HepG2 (cell line): ENCODE data around the gene MAPK12. TPM values are rescaled to one million over a fixed set of nuclear protein-coding genes. Genes with fewer than 3 reads are reported as not detected.

Source experiments
- ATAC-seq: fragments of 200-7000 bp; cut with Tn5 transposase; 3 replicates; pipeline ENCODE4 v1.9.1; 2020; ENCODE audit warnings: mild to moderate bottlenecking, moderate library complexity
- BruUV-seq: library from RNA; stranded (reverse); fragments of 400-500 nt; replicated peaks from 2 replicates; lab custom pipeline; 2021; lab: Mats Ljungman, UMichigan
- CTCF ChIA-PET: fragments of 300-600 bp; formaldehyde crosslinking; extraction: SDS; loops from one replicate; lab custom pipeline; 2021; ENCODE audit warnings: low total read pairs, inconsistent platforms, low intra/inter-chr PET ratio; lab: Yijun Ruan, JAX
- POLR2A ChIA-PET: fragments of 350-600 bp; sonication (Branson Sonifier 250); formaldehyde crosslinking; loops from one replicate; lab custom pipeline; 2020; ENCODE audit warnings: antibody characterized with exemption, inconsistent platforms; lab: Yijun Ruan, JAX
- DNase-seq: peaks from one replicate; pipeline ENCODE4 v3.0.0-alpha.2; 2015; ENCODE audit warnings: low spot score
- FAIRE-seq: peaks from 3 replicates; lab custom pipeline; 2011; peaks lifted over from hg19 to GRCh38; lab: Jason Lieb, UNC
- H2AFZ ChIP-seq: one replicate; pipeline ENCODE4 v1.6.1; 2011; ENCODE audit warnings: low read length, inconsistent platforms
- H3K27ac ChIP-seq: fragments of 300-600 bp; 3 replicates; pipeline ENCODE4 v1.8.0; 2011; ENCODE audit warnings: mixed run types, mild to moderate bottlenecking, mixed read lengths, low read length, inconsistent platforms; ENCODE audit not compliant: insufficient read depth; ENCODE audit errors: extremely low read length
- H3K27me3 ChIP-seq, 2 experiments: fragments of 200-600 bp in 1 of 2; 2 replicates in 1 of 2; 3 replicates in 1 of 2; pipeline versions ENCODE4 v1.6.0 to v1.8.0; 2011; ENCODE audit warnings: low read length in 2 of 2, mild to moderate bottlenecking in 2 of 2, moderate library complexity in 2 of 2, inconsistent platforms in 1 of 2; ENCODE audit not compliant: insufficient read depth in 2 of 2, control insufficient read depth in 1 of 2
- H3K36me3 ChIP-seq, 2 experiments: fragments of 200-600 bp in 1 of 2; replicated peaks in 1 of 2; 2 replicates in 1 of 2; 3 replicates in 1 of 2; pipeline versions ENCODE4 v1.5.1 to v1.8.0; 2011; ENCODE audit warnings: low read length in 2 of 2, inconsistent platforms in 1 of 2; ENCODE audit not compliant: insufficient read depth in 2 of 2, control insufficient read depth in 1 of 2
- H3K4me1 ChIP-seq: 2 replicates; pipeline ENCODE4 v1.5.1; 2012; ENCODE audit warnings: low read length, inconsistent platforms; ENCODE audit not compliant: insufficient read depth
- H3K4me2 ChIP-seq: 2 replicates; pipeline ENCODE4 v1.6.0; 2011; ENCODE audit warnings: low read depth, low read length, inconsistent platforms
- H3K4me3 ChIP-seq, 3 experiments: fragments of 200-600 bp in 1 of 3; sonication (generic), shearing (Covaris generic) in 1 of 3; replicated peaks in 1 of 3; 2 replicates each; pipeline ENCODE4 v1.5.1; 2011 to 2016; ENCODE audit warnings: low read length in 3 of 3, inconsistent platforms in 2 of 3, low read depth in 2 of 3, mild to moderate bottlenecking in 2 of 3, control low read depth in 1 of 3, mixed read lengths in 1 of 3; ENCODE audit not compliant: insufficient read depth in 1 of 3
- H3K79me2 ChIP-seq: one replicate; pipeline ENCODE4 v1.6.1; 2011; ENCODE audit warnings: low read length, inconsistent platforms; ENCODE audit not compliant: insufficient read depth
- H3K9ac ChIP-seq: 2 replicates; pipeline ENCODE4 v1.6.0; 2011; ENCODE audit warnings: mild to moderate bottlenecking, low read depth, low read length, inconsistent platforms; ENCODE audit not compliant: insufficient read depth
- H3K9me3 ChIP-seq: 2 replicates; pipeline ENCODE4 v1.5.1; 2012; ENCODE audit warnings: mild to moderate bottlenecking, low read length
- H4K20me1 ChIP-seq: 2 replicates; pipeline ENCODE4 v1.6.0; 2011; ENCODE audit warnings: inconsistent platforms, mild to moderate bottlenecking, low read length, moderate library complexity; ENCODE audit not compliant: insufficient read depth
- AKAP8 ChIP-seq: sonication (generic); formaldehyde crosslinking; IDR thresholded peaks from 2 replicates; pipeline ENCODE4 v1.5.1; 2020; ENCODE audit warnings: mild to moderate bottlenecking, missing genetic modification reagents
- CEBPG ChIP-seq: IDR thresholded peaks from 2 replicates; pipeline ENCODE4 v1.6.1; 2016
- FOXJ3 ChIP-seq: sonication (generic); formaldehyde crosslinking; IDR thresholded peaks from 2 replicates; pipeline ENCODE4 v1.4.0; 2020; ENCODE audit warnings: missing genetic modification reagents, mild to moderate bottlenecking, borderline replicate concordance
- FOXK1 ChIP-seq: sonication (generic); formaldehyde crosslinking; IDR thresholded peaks from 2 replicates; pipeline ENCODE4 v1.4.0; 2020; ENCODE audit warnings: low read depth, missing genetic modification reagents, borderline replicate concordance
- GTF2F1 ChIP-seq: fragments of 150-350 bp; IDR thresholded peaks from 2 replicates; pipeline ENCODE4 v1.6.1; 2014; ENCODE audit warnings: low read length
- MAFG ChIP-seq: sonication (generic); formaldehyde crosslinking; IDR thresholded peaks from 2 replicates; pipeline ENCODE4 v1.5.1; 2020; ENCODE audit warnings: mild to moderate bottlenecking, missing genetic modification reagents
- YEATS4 ChIP-seq: sonication (generic); formaldehyde crosslinking; IDR thresholded peaks from 2 replicates; pipeline ENCODE4 v1.4.0; 2020; ENCODE audit warnings: missing genetic modification reagents, borderline replicate concordance
- ZNF317 ChIP-seq: sonication (generic); formaldehyde crosslinking; IDR thresholded peaks from 2 replicates; pipeline ENCODE4 v1.5.0; 2020; ENCODE audit warnings: mild to moderate bottlenecking, missing genetic modification reagents
- ZNF44 ChIP-seq: sonication (generic); formaldehyde crosslinking; IDR thresholded peaks from 2 replicates; pipeline ENCODE4 v1.5.1; 2020; ENCODE audit warnings: mild to moderate bottlenecking, missing genetic modification reagents
- ZNF790 ChIP-seq: sonication (generic); formaldehyde crosslinking; IDR thresholded peaks from 2 replicates; pipeline ENCODE4 v1.8.0; 2022; ENCODE audit warnings: missing genetic modification reagents, mild to moderate bottlenecking, borderline replicate concordance
- WGBS: methylation state at CpG from one replicate; pipeline ENCODE4 v1.1.6; 2017; ENCODE audit warnings: low lambda C conversion rate; 5-methylcytosine and 5-hydroxymethylcytosine counted together
- in situ Hi-C: cut with HindIII; loops from 2 replicates; pipeline ENCODE4 v1.10.0; 2017; ENCODE audit warnings: low pct_unique_long_range_greater_than_20kb; ENCODE audit not compliant: extremely low pct_ligation_motif_present
- intact Hi-C: fragments of 100-400 bp; cut with micrococcal nuclease; formaldehyde crosslinking; loops from one replicate; pipeline ENCODE4 v1.10.0; 2022; ENCODE audit not compliant: unreplicated experiment
- polyA plus RNA-seq, 8 experiments: library from polyadenylated mRNA; depleted of rRNA in 3 of 8; stranded (reverse) in 7 of 8; unstranded in 1 of 8; fragments of >200 nt; fragmentation: Illumina TruSeq in 4 of 8; extraction: Trizol in 4 of 8; gene quantifications; 2 replicates each; pipeline versions ENCODE4 v1.2.1 to v1.2.3, GENCODE V29; 2011 to 2016; ENCODE audit warnings: low read depth in 4 of 8, missing spikeins in 1 of 8, mixed read lengths in 1 of 8; ENCODE audit not compliant: insufficient read depth in 1 of 8
- total RNA-seq, 5 experiments: library from RNA; depleted of rRNA; stranded (reverse); fragments of >200 nt; fragmentation: Illumina TruSeq; extraction: Trizol; gene quantifications; 2 replicates each; pipeline ENCODE4 v1.2.3, GENCODE V29; 2016; ENCODE audit warnings: low read depth in 1 of 5
- TF ChIP-seq, protein P1 (sequence below): sonication (generic); formaldehyde crosslinking; IDR thresholded peaks from 2 replicates; pipeline ENCODE4 v1.4.0; 2020; ENCODE audit warnings: missing genetic modification reagents
- TF ChIP-seq, protein P2 (sequence below): sonication (generic); formaldehyde crosslinking; IDR thresholded peaks from 2 replicates; pipeline ENCODE4 v1.4.0; 2020; ENCODE audit warnings: mild to moderate bottlenecking, missing genetic modification reagents
- TF ChIP-seq, protein P3 (sequence below): IDR thresholded peaks from 2 replicates; pipeline ENCODE4 v1.6.1; 2016; ENCODE audit warnings: low read depth, control low read depth
- TF ChIP-seq, protein P4 (sequence below): sonication (generic); formaldehyde crosslinking; IDR thresholded peaks from 2 replicates; pipeline ENCODE4 v1.5.0; 2020; ENCODE audit warnings: mild to moderate bottlenecking, missing genetic modification reagents, borderline replicate concordance

Gene MAPK12
- total and polyA plus RNA-seq, 2 of the 13 experiments (the other 11 are each of a cell fraction or from before 2014, with no cell fraction given), result 22.2 to 23.3 TPM

DNA sequence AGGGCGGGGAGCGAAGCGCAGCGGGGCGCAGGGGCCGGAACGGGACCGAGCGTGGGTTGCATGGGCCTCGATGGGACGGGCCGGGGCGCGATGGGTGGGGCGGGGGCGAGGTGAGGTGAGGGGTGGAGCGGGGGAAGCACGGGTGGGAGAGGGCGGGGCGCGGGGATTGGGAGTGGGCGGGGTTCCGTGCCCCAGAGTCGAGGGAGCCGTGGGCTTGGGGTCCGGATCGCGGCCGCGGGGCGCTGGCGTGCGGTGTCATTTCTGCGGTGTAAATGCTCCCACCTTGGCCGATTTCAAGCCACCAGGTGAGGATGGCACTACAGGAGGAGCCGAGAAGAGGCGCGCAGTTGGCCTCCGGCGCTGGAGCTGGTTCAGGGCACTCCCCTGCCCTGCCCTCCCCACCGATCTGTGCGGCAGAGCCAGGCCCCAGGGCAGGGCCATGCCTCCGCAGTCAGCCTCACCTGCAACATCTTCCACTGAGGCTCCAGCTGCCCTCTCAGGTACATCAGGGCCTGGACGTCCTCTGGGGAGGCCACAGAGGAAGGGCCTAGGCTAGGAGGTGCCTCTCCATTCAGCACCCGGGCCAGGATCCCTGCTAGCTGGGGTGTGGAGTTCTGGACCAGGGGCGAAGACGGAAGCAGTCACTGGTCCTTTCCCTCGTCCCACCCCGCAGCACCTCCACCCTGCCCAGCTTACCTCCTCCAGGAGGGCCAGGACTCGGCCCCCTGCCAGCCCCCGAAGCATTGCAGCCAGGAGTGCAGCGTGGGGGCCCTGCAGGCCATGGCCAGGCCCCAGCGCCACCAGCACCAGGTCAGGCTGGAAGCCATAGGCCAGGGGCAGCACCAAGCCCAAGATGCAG lies 16.0 kb downstream of the MAPK12 start:
- WGBS, result 1% methylated on average over 19 of the region's 53 CpGs
- Histone ChIP-seq H3K9ac (peak overlapping the region; percentile 85), H3K4me3 (peak overlapping the region; percentile 77 to 98 (median 89)), H2AFZ (no peak overlapping the region), H3K36me3 (peaks cover 2 to 10% of the 10 kb centered on the region in 2 experiments; a peak in 3 of 5 replicates), H3K4me1 (peaks cover 42% of the 10 kb centered on the region), H3K27me3 (no peaks in the 10 kb centered on the region; a peak in 1 of 5 replicates), H3K4me2 (peak overlapping the region; percentile 89), H4K20me1 (peaks cover 12% of the 10 kb centered on the region), H3K79me2 (peaks cover 42% of the 10 kb centered on the region), H3K27ac (peak overlapping the region; percentile 77), H3K9me3 (no peaks in the 10 kb centered on the region)
- ATAC-seq (peak; percentile 10), FAIRE-seq (no peak), DNase-seq (no peak)
- CTCF ChIA-PET, result no interaction called here
- in situ Hi-C loops, result no loop called here
- TSS peak; percentile 59 for BruUV-seq
- POLR2A ChIA-PET, result interaction anchor here (1.2 kb wide), 1 partner anchor 48 kb away, joined by 3 read pairs; no protein-coding TSS in a partner anchor
- intact Hi-C loops, result loop anchor here (2.0 kb wide), 1 partner anchor 97 kb away; the partner anchor contains the start of gene PPP6R2
- TF ChIP-seq GTF2F1 (no peak), CEBPG (CRISPR knock-in tag) (no peak), ZNF317 (CRISPR knock-in tag) (0 out of 2 replicates have a peak, but pooled peaks have one; percentile 13), FOXJ3 (CRISPR knock-in tag) (no peak), AKAP8 (CRISPR knock-in tag) (no peak), ZNF44 (CRISPR knock-in tag) (0 out of 2 replicates have a peak, but pooled peaks have one; percentile 12), MAFG (CRISPR knock-in tag) (no peak), YEATS4 (CRISPR knock-in tag) (0 out of 2 replicates have a peak, but pooled peaks have one; percentile 11), FOXK1 (CRISPR knock-in tag) (no peak), ZNF790 (CRISPR knock-in tag) (peak; percentile 33; the same call in 1 of the 2 replicates)
- TF ChIP-seq, protein P1, sequence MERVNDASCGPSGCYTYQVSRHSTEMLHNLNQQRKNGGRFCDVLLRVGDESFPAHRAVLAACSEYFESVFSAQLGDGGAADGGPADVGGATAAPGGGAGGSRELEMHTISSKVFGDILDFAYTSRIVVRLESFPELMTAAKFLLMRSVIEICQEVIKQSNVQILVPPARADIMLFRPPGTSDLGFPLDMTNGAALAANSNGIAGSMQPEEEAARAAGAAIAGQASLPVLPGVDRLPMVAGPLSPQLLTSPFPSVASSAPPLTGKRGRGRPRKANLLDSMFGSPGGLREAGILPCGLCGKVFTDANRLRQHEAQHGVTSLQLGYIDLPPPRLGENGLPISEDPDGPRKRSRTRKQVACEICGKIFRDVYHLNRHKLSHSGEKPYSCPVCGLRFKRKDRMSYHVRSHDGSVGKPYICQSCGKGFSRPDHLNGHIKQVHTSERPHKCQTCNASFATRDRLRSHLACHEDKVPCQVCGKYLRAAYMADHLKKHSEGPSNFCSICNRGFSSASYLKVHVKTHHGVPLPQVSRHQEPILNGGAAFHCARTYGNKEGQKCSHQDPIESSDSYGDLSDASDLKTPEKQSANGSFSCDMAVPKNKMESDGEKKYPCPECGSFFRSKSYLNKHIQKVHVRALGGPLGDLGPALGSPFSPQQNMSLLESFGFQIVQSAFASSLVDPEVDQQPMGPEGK, result peak; percentile 1; the same call in 1 of the 2 replicates
- TF ChIP-seq, protein P2, sequence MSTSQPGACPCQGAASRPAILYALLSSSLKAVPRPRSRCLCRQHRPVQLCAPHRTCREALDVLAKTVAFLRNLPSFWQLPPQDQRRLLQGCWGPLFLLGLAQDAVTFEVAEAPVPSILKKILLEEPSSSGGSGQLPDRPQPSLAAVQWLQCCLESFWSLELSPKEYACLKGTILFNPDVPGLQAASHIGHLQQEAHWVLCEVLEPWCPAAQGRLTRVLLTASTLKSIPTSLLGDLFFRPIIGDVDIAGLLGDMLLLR, result peak; percentile 1; the same call in 1 of the 2 replicates
- TF ChIP-seq, protein P3, sequence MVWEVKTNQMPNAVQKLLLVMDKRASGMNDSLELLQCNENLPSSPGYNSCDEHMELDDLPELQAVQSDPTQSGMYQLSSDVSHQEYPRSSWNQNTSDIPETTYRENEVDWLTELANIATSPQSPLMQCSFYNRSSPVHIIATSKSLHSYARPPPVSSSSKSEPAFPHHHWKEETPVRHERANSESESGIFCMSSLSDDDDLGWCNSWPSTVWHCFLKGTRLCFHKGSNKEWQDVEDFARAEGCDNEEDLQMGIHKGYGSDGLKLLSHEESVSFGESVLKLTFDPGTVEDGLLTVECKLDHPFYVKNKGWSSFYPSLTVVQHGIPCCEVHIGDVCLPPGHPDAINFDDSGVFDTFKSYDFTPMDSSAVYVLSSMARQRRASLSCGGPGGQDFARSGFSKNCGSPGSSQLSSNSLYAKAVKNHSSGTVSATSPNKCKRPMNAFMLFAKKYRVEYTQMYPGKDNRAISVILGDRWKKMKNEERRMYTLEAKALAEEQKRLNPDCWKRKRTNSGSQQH (CRISPR knock-in tag), result peak; percentile 90; the same call in 1 of the 2 replicates
- TF ChIP-seq, protein P4, sequence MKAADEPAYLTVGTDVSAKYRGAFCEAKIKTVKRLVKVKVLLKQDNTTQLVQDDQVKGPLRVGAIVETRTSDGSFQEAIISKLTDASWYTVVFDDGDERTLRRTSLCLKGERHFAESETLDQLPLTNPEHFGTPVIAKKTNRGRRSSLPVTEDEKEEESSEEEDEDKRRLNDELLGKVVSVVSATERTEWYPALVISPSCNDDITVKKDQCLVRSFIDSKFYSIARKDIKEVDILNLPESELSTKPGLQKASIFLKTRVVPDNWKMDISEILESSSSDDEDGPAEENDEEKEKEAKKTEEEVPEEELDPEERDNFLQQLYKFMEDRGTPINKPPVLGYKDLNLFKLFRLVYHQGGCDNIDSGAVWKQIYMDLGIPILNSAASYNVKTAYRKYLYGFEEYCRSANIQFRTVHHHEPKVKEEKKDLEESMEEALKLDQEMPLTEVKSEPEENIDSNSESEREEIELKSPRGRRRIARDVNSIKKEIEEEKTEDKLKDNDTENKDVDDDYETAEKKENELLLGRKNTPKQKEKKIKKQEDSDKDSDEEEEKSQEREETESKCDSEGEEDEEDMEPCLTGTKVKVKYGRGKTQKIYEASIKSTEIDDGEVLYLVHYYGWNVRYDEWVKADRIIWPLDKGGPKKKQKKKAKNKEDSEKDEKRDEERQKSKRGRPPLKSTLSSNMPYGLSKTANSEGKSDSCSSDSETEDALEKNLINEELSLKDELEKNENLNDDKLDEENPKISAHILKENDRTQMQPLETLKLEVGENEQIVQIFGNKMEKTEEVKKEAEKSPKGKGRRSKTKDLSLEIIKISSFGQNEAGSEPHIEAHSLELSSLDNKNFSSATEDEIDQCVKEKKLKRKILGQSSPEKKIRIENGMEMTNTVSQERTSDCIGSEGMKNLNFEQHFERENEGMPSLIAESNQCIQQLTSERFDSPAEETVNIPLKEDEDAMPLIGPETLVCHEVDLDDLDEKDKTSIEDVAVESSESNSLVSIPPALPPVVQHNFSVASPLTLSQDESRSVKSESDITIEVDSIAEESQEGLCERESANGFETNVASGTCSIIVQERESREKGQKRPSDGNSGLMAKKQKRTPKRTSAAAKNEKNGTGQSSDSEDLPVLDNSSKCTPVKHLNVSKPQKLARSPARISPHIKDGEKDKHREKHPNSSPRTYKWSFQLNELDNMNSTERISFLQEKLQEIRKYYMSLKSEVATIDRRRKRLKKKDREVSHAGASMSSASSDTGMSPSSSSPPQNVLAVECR, result no peak; the same call in 1 of the 2 replicates
